ENCODE measurements around the gene RFPL1. TPM values are rescaled to one million over a fixed set of nuclear protein-coding genes. Genes with fewer than 3 reads are reported as not detected.

Gene RFPL1
- total RNA-seq, 1 experiment from 2014 or later: not detected

DNA sequence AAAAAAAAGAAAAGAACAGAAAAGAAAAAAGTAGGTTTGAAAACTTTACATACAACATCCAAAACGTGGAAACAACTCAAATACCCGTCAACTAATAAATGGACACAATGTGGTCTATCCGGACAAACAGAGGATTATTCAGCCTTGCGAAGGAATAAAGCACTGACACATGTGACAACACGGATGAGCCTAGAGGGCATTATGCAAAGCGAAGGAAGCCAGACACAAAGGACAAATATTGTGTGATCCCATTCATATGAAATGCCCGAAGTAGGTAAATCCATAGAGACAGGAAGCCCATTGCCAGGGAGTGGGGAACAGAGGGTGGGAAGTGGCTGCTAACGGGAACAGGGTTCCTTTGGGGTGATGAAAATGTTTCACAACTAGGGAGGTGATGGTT lies 11.8 kb downstream of the RFPL1 start:
- BruUV-seq (replicated peaks): no TSS peak
- H3K36me3 Mint-ChIP-seq (ENCODE audit: insufficient read depth, unreplicated experiment): peaks cover 4% of the 10 kb centered on the region
- intact Hi-C loops (cut with micrococcal nuclease): no loop called here
- ChIA-PET POLR2A (no interaction called here), CTCF (interaction anchor here (0.6 kb wide), 1 partner anchor 30 kb away, joined by 3 read pairs; no protein-coding TSS in a partner anchor)
- no peak overlapping the region for H3K4me3 Mint-ChIP-seq (ENCODE audit: unreplicated experiment)
- no peaks in the 10 kb centered on the region for H3K9me3 Mint-ChIP-seq (ENCODE audit: unreplicated experiment)
- TF ChIP-seq, protein P1, sequence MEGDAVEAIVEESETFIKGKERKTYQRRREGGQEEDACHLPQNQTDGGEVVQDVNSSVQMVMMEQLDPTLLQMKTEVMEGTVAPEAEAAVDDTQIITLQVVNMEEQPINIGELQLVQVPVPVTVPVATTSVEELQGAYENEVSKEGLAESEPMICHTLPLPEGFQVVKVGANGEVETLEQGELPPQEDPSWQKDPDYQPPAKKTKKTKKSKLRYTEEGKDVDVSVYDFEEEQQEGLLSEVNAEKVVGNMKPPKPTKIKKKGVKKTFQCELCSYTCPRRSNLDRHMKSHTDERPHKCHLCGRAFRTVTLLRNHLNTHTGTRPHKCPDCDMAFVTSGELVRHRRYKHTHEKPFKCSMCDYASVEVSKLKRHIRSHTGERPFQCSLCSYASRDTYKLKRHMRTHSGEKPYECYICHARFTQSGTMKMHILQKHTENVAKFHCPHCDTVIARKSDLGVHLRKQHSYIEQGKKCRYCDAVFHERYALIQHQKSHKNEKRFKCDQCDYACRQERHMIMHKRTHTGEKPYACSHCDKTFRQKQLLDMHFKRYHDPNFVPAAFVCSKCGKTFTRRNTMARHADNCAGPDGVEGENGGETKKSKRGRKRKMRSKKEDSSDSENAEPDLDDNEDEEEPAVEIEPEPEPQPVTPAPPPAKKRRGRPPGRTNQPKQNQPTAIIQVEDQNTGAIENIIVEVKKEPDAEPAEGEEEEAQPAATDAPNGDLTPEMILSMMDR (IDR thresholded peaks at IDR 0.05; ENCODE audit: unreplicated experiment): no peak
- no peak for DNase-seq (ENCODE audit: unreplicated experiment)
- H3K4me1 Mint-ChIP-seq (ENCODE audit: insufficient read depth, unreplicated experiment): no peaks in the 10 kb centered on the region
- H3K27ac Mint-ChIP-seq (ENCODE audit: low read depth, unreplicated experiment): no peak overlapping the region
- no peaks in the 10 kb centered on the region for H3K27me3 Mint-ChIP-seq (ENCODE audit: insufficient read depth, unreplicated experiment)

DNA sequence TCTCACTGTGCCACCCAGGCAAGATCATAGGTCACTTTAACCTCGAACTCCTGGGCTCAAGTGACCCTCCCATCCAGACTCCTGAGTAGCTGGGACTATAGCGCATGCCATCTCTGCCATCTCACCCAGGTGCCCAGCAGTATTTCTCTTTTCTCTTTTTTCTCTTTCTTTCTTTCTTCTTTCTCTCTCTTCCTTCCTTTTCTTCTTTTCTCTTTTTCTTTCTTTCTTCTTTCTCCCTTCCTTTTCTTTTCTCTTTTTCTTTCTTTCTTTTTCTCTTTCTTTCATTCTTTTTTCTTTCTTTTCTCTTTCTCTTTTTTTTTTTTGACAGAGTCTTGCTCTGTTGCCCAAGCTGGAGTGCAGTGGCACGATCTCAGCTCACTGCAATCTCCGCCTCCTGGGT lies 13.5 kb downstream of the RFPL1 start:
- Mint-ChIP-seq H3K9me3 (ENCODE audit: unreplicated experiment) (no peaks in the 10 kb centered on the region), H3K4me1 (ENCODE audit: insufficient read depth, unreplicated experiment) (no peaks in the 10 kb centered on the region), H3K4me3 (ENCODE audit: unreplicated experiment) (no peak overlapping the region), H3K27ac (ENCODE audit: low read depth, unreplicated experiment) (peak overlapping the region; percentile 49), H3K36me3 (ENCODE audit: insufficient read depth, unreplicated experiment) (peaks cover 4% of the 10 kb centered on the region), H3K27me3 (ENCODE audit: insufficient read depth, unreplicated experiment) (no peaks in the 10 kb centered on the region)
- POLR2A ChIA-PET: no interaction called here
- intact Hi-C loops (cut with micrococcal nuclease): no loop called here
- no peak for DNase-seq (ENCODE audit: unreplicated experiment)
- TF ChIP-seq, protein P1 (IDR thresholded peaks at IDR 0.05; ENCODE audit: unreplicated experiment): no peak
- CTCF ChIA-PET: no interaction called here
- no TSS peak for BruUV-seq (replicated peaks)

DNA sequence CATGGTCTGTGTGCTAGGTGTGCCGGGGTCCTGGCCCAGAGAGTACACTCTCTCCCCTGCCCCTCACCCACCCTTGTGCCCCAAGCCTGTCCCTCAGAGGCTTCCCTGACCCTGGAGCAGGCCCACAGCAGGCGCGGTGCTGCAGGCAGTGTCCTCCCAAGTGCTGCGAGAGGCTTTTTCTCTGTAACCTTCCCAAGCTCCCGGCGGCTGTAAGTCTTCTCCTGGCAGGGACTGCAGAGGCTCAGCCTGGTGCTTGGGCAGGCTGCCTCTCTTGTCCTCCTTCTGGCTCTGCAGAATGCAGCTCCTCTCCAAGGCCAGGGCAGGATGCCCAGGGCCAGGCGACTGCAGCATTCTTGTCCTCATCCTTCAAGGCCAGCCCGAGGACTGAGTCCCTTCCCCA lies 15.9 kb downstream of the RFPL1 start:
- H3K4me1 Mint-ChIP-seq (ENCODE audit: insufficient read depth, unreplicated experiment): peaks cover 4% of the 10 kb centered on the region
- no peak overlapping the region for H3K27ac Mint-ChIP-seq (ENCODE audit: low read depth, unreplicated experiment)
- no peaks in the 10 kb centered on the region for H3K9me3 Mint-ChIP-seq (ENCODE audit: unreplicated experiment)
- intact Hi-C loops (cut with micrococcal nuclease): no loop called here
- no peaks in the 10 kb centered on the region for H3K27me3 Mint-ChIP-seq (ENCODE audit: insufficient read depth, unreplicated experiment)
- ChIA-PET CTCF (interaction anchor here (0.7 kb wide), 1 partner anchor 15 kb away, joined by 3 read pairs; no protein-coding TSS in a partner anchor), POLR2A (no interaction called here)
- TF ChIP-seq, protein P1 (IDR thresholded peaks at IDR 0.05; ENCODE audit: unreplicated experiment): no peak
- H3K36me3 Mint-ChIP-seq (ENCODE audit: insufficient read depth, unreplicated experiment): peaks cover 4% of the 10 kb centered on the region
- DNase-seq (ENCODE audit: unreplicated experiment): no peak
- H3K4me3 Mint-ChIP-seq (ENCODE audit: unreplicated experiment): no peak overlapping the region
- BruUV-seq (replicated peaks): no TSS peak

DNA sequence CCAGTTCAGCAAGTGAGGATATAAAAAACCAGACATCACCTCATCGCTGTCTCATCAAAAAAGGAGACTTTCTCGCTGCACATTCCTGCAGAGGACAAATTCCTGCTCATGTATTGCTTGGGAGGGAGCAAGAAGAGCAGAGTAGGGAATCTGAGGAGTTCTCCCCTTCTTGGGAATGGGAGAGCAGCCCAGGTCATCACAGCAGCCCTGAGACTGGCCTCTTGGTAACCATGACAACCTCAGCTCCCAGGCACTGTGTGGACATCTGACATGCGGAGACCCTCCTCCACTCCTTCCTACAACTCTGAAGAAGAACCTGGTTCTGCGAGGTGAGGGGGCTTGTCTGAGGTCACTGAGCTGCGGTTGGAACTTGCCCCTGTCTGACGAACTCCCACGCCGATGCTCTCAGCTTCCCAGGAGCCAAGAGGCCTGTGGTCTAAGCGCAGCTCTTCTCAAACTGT lies 17.9 kb downstream of the RFPL1 start:
- H3K36me3 Mint-ChIP-seq (ENCODE audit: insufficient read depth, unreplicated experiment): peaks cover 4% of the 10 kb centered on the region
- no peaks in the 10 kb centered on the region for H3K9me3 Mint-ChIP-seq (ENCODE audit: unreplicated experiment)
- H3K27me3 Mint-ChIP-seq (ENCODE audit: insufficient read depth, unreplicated experiment): no peaks in the 10 kb centered on the region
- POLR2A ChIA-PET: interaction anchor here (0.7 kb wide), 1 partner anchor 149 kb away, joined by 4 read pairs; no protein-coding TSS in a partner anchor
- BruUV-seq (replicated peaks): no TSS peak
- no peak overlapping the region for H3K4me3 Mint-ChIP-seq (ENCODE audit: unreplicated experiment)
- no peak overlapping the region for H3K27ac Mint-ChIP-seq (ENCODE audit: low read depth, unreplicated experiment)
- intact Hi-C loops (cut with micrococcal nuclease): no loop called here
- TF ChIP-seq, protein P1 (IDR thresholded peaks at IDR 0.05; ENCODE audit: unreplicated experiment): no peak
- CTCF ChIA-PET: interaction anchor here (0.9 kb wide), 1 partner anchor 15 kb away, joined by 4 read pairs; no protein-coding TSS in a partner anchor
- H3K4me1 Mint-ChIP-seq (ENCODE audit: insufficient read depth, unreplicated experiment): peaks cover 4% of the 10 kb centered on the region
- DNase-seq (ENCODE audit: unreplicated experiment): no peak

Measured in MCF 10A (cell line).